GM18511 (cell line): ENCODE results near the gene BMP7.
"Not testable (repeated sequence)": the region's sequence is repeated elsewhere in the genome, so short reads cannot be mapped to it uniquely, and the experiment has no call there.

Experiments used
- ATAC-seq: cut with Tn5 transposase; IDR thresholded peaks from one replicate; pipeline ENCODE4 v1.9.1; 2021; ENCODE audit warnings: mild to moderate bottlenecking, moderate library complexity; ENCODE audit not compliant: unreplicated experiment

BMP7 gene

DNA sequence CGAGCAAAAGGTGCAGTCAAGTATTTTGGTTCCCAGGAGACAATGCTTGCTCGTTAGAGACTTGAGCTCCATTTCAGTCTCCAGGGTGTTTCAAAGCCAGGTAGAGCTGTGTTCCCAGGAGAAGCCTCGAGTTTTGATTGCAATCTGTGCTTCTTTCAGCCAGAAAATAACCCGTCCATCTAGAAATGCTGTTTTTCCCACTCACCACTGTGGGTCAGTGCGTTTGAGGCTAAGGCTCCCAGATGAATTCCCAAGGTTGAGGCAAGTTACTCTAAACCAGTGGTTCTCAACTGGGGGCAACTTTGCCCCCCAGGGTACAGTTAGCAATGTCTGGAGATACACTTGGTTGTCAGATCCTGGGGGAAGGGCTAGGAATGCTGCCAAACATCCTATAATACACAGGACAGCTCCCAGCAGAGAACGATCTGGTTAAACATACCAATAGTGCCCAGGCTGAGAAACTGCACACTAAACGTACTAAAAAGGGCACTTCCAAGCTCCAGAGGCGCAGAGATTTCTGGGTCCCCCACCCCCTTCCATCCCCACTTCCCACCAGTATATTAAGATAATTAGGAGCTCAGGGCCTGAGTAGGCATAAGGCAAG, 13.8 kb downstream of the BMP7 start:
- no peak for ATAC-seq

DNA sequence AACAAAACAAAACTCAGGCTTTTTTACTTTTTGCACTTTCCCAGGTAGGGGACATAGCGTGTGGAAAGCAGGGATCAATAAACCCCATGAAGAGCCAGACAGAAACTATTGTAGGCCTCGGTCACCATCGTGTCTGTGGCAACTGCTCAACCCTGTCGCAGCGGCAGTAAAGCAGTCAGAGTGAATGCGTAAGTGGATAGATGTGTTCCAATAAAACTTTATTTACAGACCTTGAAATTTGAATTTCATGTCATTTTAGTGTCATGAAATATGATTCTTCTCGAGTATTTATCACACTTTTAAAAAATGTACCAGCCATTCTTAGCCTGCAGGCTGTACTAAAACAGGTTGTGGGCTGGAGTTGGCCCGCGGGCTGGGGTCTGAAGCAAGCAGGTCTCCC, 14.5 kb downstream of the BMP7 start:
- no peak for ATAC-seq

DNA sequence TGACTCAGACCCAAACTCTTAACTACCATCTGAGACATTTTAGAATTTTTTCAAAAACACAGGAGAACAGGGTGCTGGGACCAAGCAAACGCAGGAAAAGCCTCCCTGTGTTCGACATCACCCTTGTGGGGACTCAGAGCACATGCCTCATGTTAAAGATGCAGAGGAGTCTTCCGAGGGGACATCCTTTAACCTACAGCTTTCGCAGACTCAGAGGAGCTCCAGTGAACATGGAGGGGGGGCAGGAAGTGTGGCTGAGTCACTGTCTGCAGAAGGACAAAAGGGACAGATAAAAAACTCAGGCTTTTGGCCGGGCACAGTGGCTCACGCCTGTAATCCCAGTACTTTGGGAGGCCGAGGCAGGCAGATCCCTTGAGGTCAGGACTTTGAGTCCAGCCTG, 15.1 kb downstream of the BMP7 start:
- ATAC-seq, result no peak

DNA sequence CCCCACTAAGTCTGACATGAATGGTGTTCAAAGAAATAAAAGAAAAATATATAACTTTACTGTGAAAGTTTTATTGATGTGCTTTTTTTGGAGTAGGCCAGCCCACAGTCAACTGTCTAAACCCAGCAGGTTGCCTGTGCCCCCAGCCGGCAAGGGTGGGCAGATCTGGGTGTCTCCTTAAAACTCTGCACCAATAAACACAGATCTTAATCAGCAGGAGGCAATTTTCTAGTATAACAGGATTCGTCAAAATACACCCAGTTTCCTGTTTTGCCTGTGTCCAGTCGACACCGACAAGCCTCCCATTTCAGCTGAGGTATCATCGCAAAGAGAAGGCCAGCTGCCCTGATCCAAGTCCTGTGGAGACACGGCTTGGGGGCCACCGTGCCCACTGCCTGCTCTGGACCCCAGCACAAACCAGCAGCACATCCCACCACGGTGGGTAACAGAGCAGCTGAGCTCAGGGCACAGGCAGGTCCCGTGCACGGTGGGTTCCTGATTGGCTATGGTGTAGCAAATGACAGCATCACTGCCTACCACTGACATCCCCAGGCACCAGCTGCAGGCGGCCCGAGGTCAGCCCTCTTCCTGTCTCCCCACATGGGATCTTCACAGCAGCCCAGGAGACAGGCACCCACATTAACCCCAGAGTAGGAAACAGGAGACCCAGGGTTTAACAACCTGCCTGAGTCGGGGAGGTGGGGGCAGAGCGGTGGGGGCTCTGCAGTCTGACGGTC, 15.7 kb downstream of the BMP7 start:
- no peak for ATAC-seq

DNA sequence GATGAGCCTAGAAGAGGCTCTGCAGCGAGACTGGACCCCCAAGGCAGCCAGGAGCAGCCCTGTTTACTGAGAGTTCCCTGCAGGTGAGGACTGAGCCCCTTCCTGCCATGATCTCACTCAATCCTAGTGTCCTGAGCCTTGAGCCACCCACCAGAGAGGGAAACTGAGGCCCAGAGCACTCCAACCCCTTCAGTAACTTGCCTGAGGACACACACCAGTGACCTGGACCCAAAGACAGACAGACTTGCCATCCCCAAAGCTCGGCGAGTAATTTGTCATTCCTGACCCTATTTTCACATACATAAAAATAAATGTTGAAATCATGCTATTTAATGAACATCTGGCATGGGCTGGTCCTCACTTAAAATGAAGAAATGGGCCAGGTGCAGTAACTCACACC, 16.7 kb downstream of the BMP7 start:
- no peak for ATAC-seq

DNA sequence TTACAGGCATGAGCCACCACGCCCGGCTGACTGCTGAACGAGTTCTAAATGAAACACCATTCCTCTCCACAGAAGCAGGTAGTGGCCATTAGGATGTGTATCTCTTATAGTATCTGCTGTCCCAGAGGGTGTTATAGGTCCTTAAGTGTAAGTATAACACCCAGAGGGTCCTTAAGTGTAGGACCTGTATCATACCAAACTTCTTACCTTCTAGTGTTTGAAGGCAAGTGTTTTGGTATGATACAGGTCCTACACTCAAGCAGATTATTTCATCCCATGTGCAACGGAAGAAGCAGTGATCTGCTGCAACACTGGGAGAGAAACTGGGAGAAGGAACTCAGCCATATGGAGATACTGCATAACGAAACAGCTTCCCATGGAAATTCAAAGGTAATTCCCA, 17.4 kb downstream of the BMP7 start:
- ATAC-seq, result no peak

DNA sequence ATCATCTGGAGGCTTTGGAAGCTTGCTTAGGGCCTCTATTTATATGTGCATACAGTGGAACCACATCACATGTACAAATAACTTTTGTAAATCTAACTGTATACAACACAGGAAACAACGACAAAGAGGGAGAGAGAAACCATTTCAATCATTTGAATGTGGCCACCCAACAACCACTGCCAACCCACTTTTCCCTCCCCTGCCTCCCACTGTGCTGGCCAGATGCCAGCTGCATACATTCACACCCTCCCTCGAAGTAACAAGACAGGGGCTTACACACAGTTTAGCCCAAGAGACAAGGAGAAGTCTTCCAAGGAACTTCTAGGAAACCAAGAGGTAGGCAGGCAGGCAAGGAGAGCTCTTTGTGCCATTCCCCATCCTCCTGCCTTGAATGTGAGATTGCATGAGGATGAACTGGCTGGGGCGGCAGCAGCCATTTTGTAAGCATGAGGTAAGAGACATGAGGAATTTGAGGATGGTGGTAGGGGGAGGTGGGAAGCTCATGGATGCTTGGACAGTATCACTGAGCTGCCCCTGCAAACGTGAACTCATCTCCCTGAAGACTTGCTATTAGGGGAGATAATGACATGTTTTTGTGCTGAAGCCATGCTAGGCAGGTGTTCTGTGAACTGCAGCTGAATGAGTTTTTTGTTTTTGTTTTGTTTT, 18.2 kb downstream of the BMP7 start:
- ATAC-seq, result no peak

DNA sequence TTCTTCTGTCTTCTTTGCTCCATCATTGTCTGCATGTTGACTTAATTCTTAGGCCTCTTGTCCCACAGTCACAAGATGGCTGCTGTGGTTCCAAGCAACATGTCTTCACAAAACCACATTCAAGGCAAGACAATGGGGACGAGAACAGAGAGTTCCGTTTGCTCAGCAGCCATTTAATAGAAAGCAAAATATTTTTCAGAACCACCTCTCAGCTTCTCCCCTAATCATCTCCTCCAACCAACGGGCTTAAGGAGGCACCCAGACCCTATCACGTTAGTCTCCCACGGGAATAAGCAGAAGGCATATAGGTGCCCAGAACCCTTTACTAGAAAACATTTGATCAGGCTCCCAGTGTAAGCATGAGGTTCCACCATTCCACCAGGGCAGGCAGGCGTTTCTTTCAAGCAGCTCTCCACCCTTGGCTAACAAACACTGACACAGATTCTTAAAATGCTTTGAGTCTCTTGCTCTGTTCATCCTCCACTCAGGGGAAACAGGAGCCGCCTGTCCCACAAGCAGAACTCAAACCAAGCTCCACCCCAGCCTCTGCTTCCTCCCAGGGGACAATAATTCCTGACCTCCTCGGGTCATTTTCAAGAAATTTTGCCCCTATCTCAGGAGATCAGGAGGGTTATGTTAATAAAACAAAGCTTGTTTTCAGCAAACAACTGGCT, 19.0 kb downstream of the BMP7 start:
- no peak for ATAC-seq

DNA sequence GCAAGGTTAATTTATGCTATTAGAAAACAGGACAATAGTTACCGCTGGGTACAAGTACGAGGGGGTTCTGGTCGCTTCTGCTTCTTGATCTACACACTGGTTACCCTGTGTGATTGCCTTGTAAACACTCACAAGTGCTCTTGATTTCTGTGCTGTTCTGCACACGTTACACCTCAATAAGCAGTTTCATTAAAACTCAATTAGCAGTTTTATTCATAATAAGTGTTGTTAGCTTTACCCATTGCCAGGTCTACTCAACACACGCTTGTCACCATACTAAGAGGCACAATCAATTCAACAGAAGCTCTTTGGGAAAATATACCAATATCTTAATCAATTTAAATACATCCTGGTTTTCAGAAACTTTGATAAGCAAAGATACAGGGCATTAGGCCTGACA, 20.4 kb downstream of the BMP7 start:
- no peak for ATAC-seq

DNA sequence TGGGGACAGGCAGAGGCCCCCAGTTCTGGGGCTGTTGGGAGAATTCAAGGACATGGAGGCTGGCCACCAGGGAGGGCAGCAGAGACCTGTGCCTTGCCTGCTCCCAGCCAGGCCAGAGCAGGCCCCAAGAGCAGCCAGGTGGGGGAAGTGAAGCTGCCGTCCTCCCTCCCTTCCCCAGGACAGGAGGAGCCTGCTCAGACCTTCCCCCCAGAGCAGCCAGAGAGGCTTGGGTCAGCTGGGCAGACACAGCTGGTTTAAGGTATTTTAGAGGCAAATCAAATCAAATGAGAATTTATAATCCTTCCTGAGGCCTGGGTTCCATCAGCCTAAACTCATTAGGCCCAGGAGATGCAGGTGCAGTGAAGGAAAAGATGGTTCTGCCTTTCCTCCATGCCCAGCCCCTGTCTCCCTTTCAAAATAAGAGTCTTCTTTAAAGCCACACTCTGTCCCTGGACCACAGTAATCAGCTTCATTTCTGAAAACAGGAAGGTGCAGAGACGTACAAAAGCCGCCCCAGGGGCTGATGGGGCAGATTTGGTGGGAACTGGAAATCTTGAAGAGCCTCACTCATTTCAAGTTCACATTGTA, 21.7 kb downstream of the BMP7 start:
- no peak for ATAC-seq

DNA sequence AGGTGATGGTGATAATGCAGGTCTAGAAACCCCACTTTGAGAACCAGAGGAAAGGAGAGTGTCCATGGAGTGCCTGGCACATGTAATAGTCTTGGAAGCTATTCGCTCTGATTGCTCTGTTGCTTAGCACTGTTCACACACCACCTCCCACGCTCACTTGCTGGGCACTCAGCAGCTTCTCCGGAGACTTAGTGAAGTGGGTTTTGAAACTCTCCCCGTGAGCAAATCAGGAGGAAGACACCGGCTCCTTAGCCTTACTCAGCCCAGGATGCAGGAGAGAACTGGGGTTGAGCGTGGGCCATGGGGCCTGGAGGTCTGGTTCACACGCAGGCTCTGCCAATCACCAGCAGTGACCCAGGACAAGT, 22.2 kb downstream of the BMP7 start:
- ATAC-seq, result no peak

DNA sequence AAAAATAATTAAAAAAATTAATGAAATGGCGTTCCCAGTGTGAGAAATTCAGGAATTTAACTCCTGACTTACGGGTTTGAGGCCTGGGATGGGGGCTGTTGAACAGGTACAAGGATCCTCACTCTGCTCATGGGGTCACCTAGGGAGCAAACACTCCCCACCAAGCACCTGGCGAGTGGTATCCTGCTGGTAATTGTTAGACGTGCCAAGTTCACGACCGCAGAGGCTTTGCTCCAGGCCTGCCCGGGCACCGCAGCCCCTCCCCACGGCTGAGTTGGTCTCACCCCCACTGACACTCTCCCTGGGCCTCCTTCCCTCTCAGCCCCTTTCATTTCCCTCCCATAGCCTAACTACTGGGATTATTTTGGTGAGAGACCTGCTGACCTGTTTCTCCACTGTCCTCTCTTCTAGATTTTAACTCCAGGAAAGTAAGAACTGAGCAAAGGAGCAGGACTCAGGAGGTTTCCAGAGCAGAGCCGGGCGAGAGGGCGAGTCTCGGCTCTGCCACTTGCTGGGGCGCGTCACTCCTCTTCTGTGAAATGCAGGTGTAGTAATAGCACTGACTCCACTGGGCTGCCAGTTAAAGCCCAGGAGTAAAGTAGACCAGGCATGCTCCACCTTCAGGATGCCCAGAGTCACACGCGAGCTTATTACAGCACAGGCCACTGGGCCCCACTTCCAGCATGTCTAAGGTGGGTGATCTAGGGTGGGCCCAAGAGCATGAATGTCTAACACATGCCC, 22.8 kb downstream of the BMP7 start:
- no peak for ATAC-seq

DNA sequence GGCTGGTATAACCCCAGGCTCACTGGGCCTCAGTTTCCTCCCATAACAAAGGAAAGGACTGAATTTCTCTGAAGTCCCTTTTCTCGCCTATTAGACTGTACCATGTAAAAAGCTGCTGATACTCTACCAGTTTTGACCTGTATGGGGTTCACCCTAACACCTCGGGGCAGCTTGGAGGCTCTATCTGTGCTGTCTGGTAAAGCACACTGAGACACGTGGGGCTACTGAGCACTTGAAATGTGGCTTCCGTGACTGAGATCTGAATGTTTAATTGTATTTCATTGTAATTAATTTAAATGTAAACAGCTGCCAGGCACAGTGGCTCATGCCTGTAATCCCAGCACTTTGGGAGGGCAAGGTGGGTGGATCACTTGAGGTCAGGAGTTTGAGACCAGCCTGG, 24.0 kb downstream of the BMP7 start:
- ATAC-seq, result no peak

DNA sequence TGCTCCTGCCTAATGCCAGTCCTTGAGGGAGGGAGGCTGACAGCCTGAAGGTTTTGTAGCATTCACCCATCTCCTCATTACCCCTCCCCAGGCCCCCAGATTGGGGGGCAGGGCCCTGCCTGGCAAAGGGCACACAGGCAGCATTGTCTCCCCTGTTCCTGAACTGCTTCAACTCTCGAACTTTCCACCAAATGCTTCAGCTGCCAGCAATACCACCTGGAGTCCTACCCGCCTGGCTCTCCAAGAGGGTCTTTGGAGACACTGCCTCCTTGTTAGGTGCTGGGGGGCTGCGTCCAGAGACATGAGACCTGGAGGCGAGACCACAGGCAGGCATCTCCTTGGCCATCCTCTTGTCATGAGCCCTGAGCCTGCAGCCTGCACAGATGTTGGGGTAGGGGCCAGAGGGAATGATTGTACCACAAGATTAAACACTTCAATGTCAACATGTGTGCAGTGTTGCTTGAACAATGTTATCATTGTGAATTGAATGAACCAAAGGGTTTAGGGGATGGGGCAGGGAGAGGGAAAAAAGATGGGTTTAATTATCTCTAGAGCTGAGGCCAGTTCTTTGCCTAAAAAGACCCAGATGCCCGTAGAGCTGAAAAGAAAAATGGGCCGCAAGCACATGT, 25.0 kb downstream of the BMP7 start:
- no peak for ATAC-seq

DNA sequence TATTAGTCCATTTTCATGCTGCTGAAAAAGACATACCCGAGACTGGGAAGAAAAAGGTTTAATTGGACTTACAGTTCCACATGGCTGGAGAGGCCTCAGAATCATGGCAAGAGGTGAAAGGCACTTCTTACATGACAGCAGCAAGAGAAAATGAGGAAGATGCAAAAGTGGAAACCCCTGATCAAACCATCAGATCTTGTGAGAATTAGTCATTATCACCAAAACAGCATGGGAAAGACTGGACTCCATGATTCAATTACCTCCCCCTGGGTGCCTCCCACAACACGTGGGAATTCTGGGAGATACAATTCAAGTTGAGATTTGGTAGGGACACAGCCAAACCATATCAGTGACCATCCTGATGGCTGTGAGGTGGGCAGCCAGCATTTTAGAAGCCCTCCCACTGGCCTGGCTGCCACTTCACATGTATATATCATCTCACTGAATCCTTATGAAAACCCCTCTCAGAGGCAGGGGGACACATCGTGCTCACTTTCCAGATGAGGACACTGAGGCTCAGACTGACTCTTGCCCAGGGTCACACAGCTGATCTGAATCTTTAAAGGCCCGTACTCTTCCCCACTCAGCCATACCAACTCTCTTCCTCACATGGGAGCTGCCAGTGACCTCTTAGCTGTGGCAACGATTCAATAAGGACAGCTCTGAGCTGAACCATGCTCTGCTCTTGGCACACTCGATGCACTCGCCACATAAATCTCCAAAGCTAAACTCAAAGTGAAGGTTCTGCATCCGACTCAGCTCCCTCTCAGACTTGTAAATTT, 25.7 kb downstream of the BMP7 start:
- ATAC-seq, result no peak

DNA sequence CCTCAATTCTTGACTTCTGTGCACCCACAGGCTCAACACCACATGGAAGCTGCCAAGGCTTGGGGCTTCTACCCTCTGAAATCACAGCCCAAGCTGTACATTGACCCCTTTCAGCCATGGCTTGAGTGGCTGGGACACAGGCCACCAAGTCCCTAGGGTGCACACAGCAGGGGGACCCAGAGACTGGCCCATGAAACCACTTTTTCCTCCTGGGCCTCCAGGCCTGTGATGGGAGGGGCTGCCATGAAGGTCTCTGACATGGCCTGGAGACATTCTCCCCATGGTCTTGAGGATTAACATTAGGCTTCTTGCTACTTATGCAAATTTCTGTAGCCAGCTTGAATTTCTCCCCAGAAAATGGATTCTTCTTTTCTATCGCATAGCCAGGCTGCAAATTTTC, 26.7 kb downstream of the BMP7 start:
- not testable (repeated sequence) for ATAC-seq

DNA sequence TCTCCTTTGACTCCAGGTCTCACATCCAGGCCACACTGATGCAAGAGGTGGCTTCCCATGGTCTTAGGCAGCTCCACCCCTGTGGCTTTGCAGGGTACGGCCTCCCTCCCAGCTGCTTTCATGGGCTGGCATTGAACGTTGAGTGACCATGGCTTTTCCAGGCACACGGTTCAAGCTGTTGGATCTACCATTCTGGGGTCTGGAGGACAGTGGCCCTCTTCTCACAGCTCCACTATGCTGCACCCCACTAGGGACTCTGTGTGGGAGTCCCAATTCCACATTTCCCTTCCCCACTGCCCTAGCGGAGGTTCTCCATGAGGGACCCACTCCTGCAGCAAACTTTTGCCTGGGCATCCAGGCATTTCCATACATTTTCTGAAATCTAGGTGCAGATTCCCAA, 27.1 kb downstream of the BMP7 start:
- ATAC-seq, result not testable (repeated sequence)

DNA sequence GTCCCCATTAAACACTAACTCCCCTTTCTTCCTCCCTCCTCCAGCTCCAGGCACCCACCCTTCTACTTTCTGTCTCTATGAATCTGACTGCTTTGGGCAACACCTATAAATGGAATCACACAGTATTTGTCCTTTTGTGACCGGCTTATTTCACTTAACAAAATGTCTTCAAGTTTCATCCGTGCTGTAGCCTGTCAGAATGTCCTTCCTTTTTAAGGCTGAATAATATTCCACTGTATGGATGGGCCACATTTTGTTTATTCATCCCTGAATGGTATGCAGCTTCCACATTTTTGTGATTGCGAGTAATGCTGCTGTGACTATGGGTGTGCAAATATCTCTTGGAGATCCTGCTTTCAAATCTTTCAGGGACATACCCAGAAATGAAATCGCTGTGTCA, 28.4 kb downstream of the BMP7 start:
- ATAC-seq, result no peak

DNA sequence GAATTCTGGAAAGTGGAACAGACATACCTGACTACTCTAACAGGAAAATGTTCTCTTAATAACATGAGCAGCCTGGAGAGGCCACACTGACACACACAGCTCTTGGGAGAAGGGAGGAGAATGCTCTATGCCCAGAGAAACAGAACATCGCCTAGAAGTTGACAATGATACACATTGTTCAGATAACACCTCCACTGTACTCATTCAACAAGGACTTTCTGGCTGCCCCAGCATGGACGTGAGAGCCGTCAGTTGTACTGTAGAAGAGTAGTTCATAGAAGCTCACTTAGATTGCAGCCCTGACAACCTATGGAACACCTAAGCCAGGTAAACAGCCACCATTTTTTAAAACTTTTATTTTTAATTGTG, 28.9 kb downstream of the BMP7 start:
- no peak for ATAC-seq
